HCT116 (cell line): ENCODE data around the gene ERBB4. TPM values are rescaled to one million over a fixed set of nuclear protein-coding genes. Genes with fewer than 3 reads are reported as not detected.

Source experiments
- ATAC-seq: fragments of 200-7000 bp; cut with Tn5 transposase; 2 replicates; pipeline ENCODE4 v1.9.1; 2020; ENCODE audit warnings: mild to moderate bottlenecking, moderate library complexity
- BruUV-seq: library from RNA; stranded (reverse); fragments of 400-500 nt; replicated peaks from 2 replicates; lab custom pipeline; 2021; lab: Mats Ljungman, UMichigan
- CTCF ChIA-PET: fragments of 300-600 bp; sonication (Branson Sonifier 250); formaldehyde crosslinking; loops from one replicate; lab custom pipeline; 2021; ENCODE audit warnings: antibody characterized with exemption; lab: Charles Lee
- POLR2A ChIA-PET: fragments of 300-600, 350-600 bp; sonication (Branson Sonifier 250); formaldehyde crosslinking; loops from one replicate; lab custom pipeline; 2021; ENCODE audit warnings: antibody characterized with exemption; lab: Charles Lee
- RAD21 ChIA-PET, 2 experiments: fragments of 300-600 bp; sonication (Branson Sonifier 250); formaldehyde crosslinking; loops; one replicate each; lab custom pipeline; 2023; ENCODE audit warnings: low total read pairs in 2 of 2; ENCODE audit not compliant: uncharacterized antibody in 2 of 2, unreplicated experiment in 2 of 2, low non-redundant PET in 1 of 2; lab: Charles Lee
- DNase-seq: peaks from one replicate; pipeline ENCODE4 v3.0.0-alpha.2; 2010; ENCODE audit warnings: low read depth, low spot score
- H2AFZ ChIP-seq: fragments of 200-600 bp; shearing (Covaris generic), sonication (generic); 2 replicates; pipeline ENCODE4 v1.6.1; 2017; ENCODE audit warnings: low read depth, mixed run types, mixed read lengths, antibody characterized with exemption, low read length; ENCODE audit not compliant: poor library complexity, severe bottlenecking
- H3K27ac ChIP-seq: 2 replicates; pipeline ENCODE4 v1.5.1; 2012; ENCODE audit warnings: low read depth, low read length
- H3K27me3 ChIP-seq: fragments of 200-600 bp; sonication (generic); 2 replicates; pipeline ENCODE4 v1.6.1; 2016; ENCODE audit warnings: mixed run types, low read length, mixed read lengths; ENCODE audit not compliant: insufficient read depth
- H3K36me3 ChIP-seq, 2 experiments: fragments of 200-500 bp in 1 of 2; fragments of 200-600 bp in 1 of 2; sonication (Bioruptor generic) in 1 of 2; sonication (generic) in 1 of 2; 2 replicates each; pipeline versions ENCODE4 v1.5.1 to v1.6.1; 2014 to 2016; ENCODE audit warnings: low read length in 2 of 2, inconsistent platforms in 1 of 2, mixed read lengths in 1 of 2, mixed run types in 1 of 2; ENCODE audit not compliant: insufficient read depth in 2 of 2, control insufficient read depth in 1 of 2
- H3K4me1 ChIP-seq, 2 experiments: fragments of 200-600 bp in 1 of 2; sonication (generic) in 1 of 2; 2 replicates each; pipeline versions ENCODE4 v1.5.1 to v1.6.1; 2012 to 2017; ENCODE audit warnings: low read length in 2 of 2, inconsistent platforms in 1 of 2, mild to moderate bottlenecking in 1 of 2, mixed read lengths in 1 of 2, mixed run types in 1 of 2, moderate library complexity in 1 of 2; ENCODE audit not compliant: insufficient read depth in 2 of 2, control insufficient read depth in 1 of 2
- H3K4me2 ChIP-seq: fragments of 200-600 bp; sonication (generic); 2 replicates; pipeline ENCODE4 v1.6.1; 2017; ENCODE audit warnings: mixed run types, low read length, mixed read lengths
- H3K4me3 ChIP-seq, 2 experiments: fragments of 200-600 bp in 1 of 2; sonication (generic) in 1 of 2; replicated peaks in 1 of 2; 2 replicates each; pipeline ENCODE4 v1.5.1; 2011 to 2016; ENCODE audit warnings: low read length in 2 of 2, control low read depth in 1 of 2, low read depth in 1 of 2, mild to moderate bottlenecking in 1 of 2, mixed read lengths in 1 of 2, mixed run types in 1 of 2
- H3K79me2 ChIP-seq: fragments of 200-600 bp; sonication (generic); 2 replicates; pipeline ENCODE4 v1.6.1; 2017; ENCODE audit warnings: mild to moderate bottlenecking, mixed run types, low read length, moderate library complexity, mixed read lengths; ENCODE audit not compliant: insufficient read depth
- H3K9ac ChIP-seq: fragments of 200-600 bp; sonication (generic); 2 replicates; pipeline ENCODE4 v1.6.1; 2016; ENCODE audit warnings: low read length, mixed read lengths
- H3K9me2 ChIP-seq: fragments of 200-600 bp; sonication (generic), shearing (Covaris generic); 2 replicates; pipeline ENCODE4 v1.6.1; 2017; ENCODE audit warnings: mixed run types, mild to moderate bottlenecking, moderate library complexity; ENCODE audit not compliant: insufficient read depth
- H3K9me3 ChIP-seq, 2 experiments: fragments of 200-500 bp in 1 of 2; fragments of 200-600 bp in 1 of 2; sonication (Bioruptor generic) in 1 of 2; sonication (generic) in 1 of 2; 2 replicates each; pipeline ENCODE4 v1.6.1; 2014 to 2017; ENCODE audit warnings: low read length in 2 of 2, mixed read lengths in 2 of 2, inconsistent platforms in 1 of 2, low read depth in 1 of 2, mild to moderate bottlenecking in 1 of 2, mixed run types in 1 of 2, moderate library complexity in 1 of 2; ENCODE audit not compliant: control insufficient read depth in 1 of 2, insufficient read depth in 1 of 2
- H4K20me1 ChIP-seq: fragments of 200-600 bp; sonication (generic), shearing (Covaris generic); 2 replicates; pipeline ENCODE4 v1.6.1; 2017; ENCODE audit warnings: mixed run types, mild to moderate bottlenecking, moderate library complexity; ENCODE audit not compliant: insufficient read depth
- ATF3 ChIP-seq: IDR thresholded peaks from 2 replicates; pipeline ENCODE4 v1.6.1; 2012
- CBX3 ChIP-seq: IDR thresholded peaks from 2 replicates; pipeline ENCODE4 v1.6.1; 2012; ENCODE audit warnings: low read depth
- CEBPB ChIP-seq: IDR thresholded peaks from 2 replicates; pipeline ENCODE4 v1.6.1; 2012; ENCODE audit warnings: low read depth
- EZH2 ChIP-seq: fragments of 200-600 bp; sonication (generic); IDR thresholded peaks from 2 replicates; pipeline ENCODE4 v1.6.1; 2017; ENCODE audit warnings: antibody characterized with exemption, mixed run types
- POLR2A ChIP-seq: IDR thresholded peaks from 2 replicates; pipeline ENCODE4 v1.7.0; 2011; ENCODE audit warnings: borderline replicate concordance; ENCODE audit not compliant: insufficient read depth, insufficient read length; ENCODE audit errors: extremely low read depth
- SIN3A ChIP-seq: IDR thresholded peaks from 2 replicates; pipeline ENCODE4 v1.6.1; 2012; ENCODE audit warnings: low read depth
- SRF ChIP-seq: IDR thresholded peaks from 2 replicates; pipeline ENCODE4 v1.6.1; 2012; ENCODE audit warnings: low read depth
- YY1 ChIP-seq: IDR thresholded peaks from 2 replicates; pipeline ENCODE4 v1.6.1; 2011; ENCODE audit warnings: low read length, low read depth, moderate library complexity, mild to moderate bottlenecking; ENCODE audit not compliant: insufficient replicate concordance; ENCODE audit errors: extremely low read depth
- intact Hi-C: fragments of 100-400 bp; cut with micrococcal nuclease; formaldehyde crosslinking; loops from 2 replicates; pipeline ENCODE4 v1.10.0; 2022
- total RNA-seq: library from RNA; stranded (reverse); gene quantifications from one replicate; pipeline ENCODE4 v1.2.1, GENCODE V29; 2021; ENCODE audit not compliant: unreplicated experiment

ERBB4 gene
- total RNA-seq, 1 experiment from 2014 or later, result 0.10 TPM

- H3K4me1 ChIP-seq, result no peaks in the 10 kb centered on the region
- POLR2A ChIA-PET, result no interaction called here
- no peak for TF ChIP-seq YY1
- TF ChIP-seq, all 23 proteins: peak for 0
Observed at GRCh38 chr2:211440107-211440506, 1098.5 kb downstream of the ERBB4 start.

DNA sequence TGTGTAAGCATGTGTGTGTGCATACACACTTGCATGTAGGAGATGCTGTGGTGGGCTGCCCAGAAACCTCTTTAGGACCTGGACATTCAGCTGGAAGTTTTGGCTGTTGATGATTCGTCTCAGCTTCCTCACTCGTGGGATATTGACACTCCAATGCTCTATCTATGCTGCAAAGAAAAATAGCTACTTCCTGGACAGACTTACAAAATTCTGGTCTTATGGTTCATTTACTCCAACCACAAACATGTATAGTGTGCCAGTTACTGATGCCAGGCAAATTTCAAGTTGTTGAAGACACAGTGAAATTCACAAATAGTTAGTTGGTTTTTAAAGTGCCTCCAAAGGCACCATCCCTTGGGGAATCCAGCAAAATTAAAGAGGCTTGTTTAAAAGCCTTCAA, 1099.6 kb downstream of the ERBB4 start:
- H3K9me2 ChIP-seq, result no peaks in the 10 kb centered on the region
- no peak overlapping the region for H3K4me3 ChIP-seq
- no peak overlapping the region for H3K27ac ChIP-seq
- H3K9ac ChIP-seq, result no peak overlapping the region
- H3K79me2 ChIP-seq, result no peaks in the 10 kb centered on the region
- ChIA-PET POLR2A (no interaction called here), RAD21 (no interaction called here), CTCF (no interaction called here)
- ATAC-seq, result no peak
- H2AFZ ChIP-seq, result no peak overlapping the region
- no TSS peak for BruUV-seq
- no peaks in the 10 kb centered on the region for H3K36me3 ChIP-seq
- DNase-seq, result no peak
- no peaks in the 10 kb centered on the region for H3K9me3 ChIP-seq
- H3K4me2 ChIP-seq, result no peak overlapping the region
- H4K20me1 ChIP-seq, result no peaks in the 10 kb centered on the region
- H3K27me3 ChIP-seq, result no peaks in the 10 kb centered on the region
- intact Hi-C loops, result no loop called here
- TF ChIP-seq SIN3A (no peak), CEBPB (no peak), ATF3 (no peak), EZH2 (no peak), YY1 (no peak), SRF (no peak), POLR2A (no peak), CBX3 (no peak)
- no peaks in the 10 kb centered on the region for H3K4me1 ChIP-seq

More at GRCh38 chr2:211440107-211440506, 1098.5 kb downstream of the ERBB4 start:
- Histone ChIP-seq H3K27me3 (no peaks in the 10 kb centered on the region), H3K27ac (no peak overlapping the region), H3K4me2 (no peak overlapping the region), H4K20me1 (no peaks in the 10 kb centered on the region), H3K4me3 (no peak overlapping the region), H3K9me2 (no peaks in the 10 kb centered on the region), H3K79me2 (no peaks in the 10 kb centered on the region), H3K36me3 (no peaks in the 10 kb centered on the region), H3K9me3 (no peaks in the 10 kb centered on the region), H2AFZ (no peak overlapping the region), H3K9ac (no peak overlapping the region)
- intact Hi-C loops, result no loop called here
- CTCF ChIA-PET, result interaction anchor here (1.7 kb wide), 1 partner anchor 15 kb away, joined by 5 read pairs; no protein-coding TSS in a partner anchor
- BruUV-seq, result no TSS peak
- ATAC-seq, result no peak
- no peak for DNase-seq
- RAD21 ChIA-PET, result no interaction called here
